Measurements from ENCODE around the gene KCNC3.
"Not testable (repeated sequence)": the region's sequence is repeated elsewhere in the genome, so short reads cannot be mapped to it uniquely, and the experiment has no call there.

Gene KCNC3

GRCh38 chr19:50361290-50362029 is 32.3 kb upstream of the KCNC3 start:
- no peak for DNase-seq (ENCODE audit: low spot score)
- in situ Hi-C loops (cut with MboI; ENCODE audit: low pct_unique_long_range_greater_than_20kb, low sequenced_read_pairs, unreplicated experiment): loop anchor here (25.0 kb wide), 1 partner anchor 426 kb away; the partner anchor contains the start of gene ACP4
- TF ChIP-seq, protein P1, sequence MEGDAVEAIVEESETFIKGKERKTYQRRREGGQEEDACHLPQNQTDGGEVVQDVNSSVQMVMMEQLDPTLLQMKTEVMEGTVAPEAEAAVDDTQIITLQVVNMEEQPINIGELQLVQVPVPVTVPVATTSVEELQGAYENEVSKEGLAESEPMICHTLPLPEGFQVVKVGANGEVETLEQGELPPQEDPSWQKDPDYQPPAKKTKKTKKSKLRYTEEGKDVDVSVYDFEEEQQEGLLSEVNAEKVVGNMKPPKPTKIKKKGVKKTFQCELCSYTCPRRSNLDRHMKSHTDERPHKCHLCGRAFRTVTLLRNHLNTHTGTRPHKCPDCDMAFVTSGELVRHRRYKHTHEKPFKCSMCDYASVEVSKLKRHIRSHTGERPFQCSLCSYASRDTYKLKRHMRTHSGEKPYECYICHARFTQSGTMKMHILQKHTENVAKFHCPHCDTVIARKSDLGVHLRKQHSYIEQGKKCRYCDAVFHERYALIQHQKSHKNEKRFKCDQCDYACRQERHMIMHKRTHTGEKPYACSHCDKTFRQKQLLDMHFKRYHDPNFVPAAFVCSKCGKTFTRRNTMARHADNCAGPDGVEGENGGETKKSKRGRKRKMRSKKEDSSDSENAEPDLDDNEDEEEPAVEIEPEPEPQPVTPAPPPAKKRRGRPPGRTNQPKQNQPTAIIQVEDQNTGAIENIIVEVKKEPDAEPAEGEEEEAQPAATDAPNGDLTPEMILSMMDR (IDR thresholded peaks at IDR 0.05; ENCODE audit: extremely low read depth, insufficient read depth, missing control alignments): no peak

- DNase-seq (ENCODE audit: low spot score): no peak
- in situ Hi-C loops (cut with MboI; ENCODE audit: low pct_unique_long_range_greater_than_20kb, low sequenced_read_pairs, unreplicated experiment): loop anchor here (5.0 to 25.0 kb wide), 2 partner anchors 103 to 428 kb away; partner anchors contain the start of gene ACP4
- TF ChIP-seq, protein P1 (IDR thresholded peaks at IDR 0.05; ENCODE audit: extremely low read depth, insufficient read depth, missing control alignments): no peak
Observed at GRCh38 chr19:50359328-50359818, 30.2 kb upstream of the KCNC3 start.

- DNase-seq (ENCODE audit: low spot score): peak; percentile 86
- in situ Hi-C loops (cut with MboI; ENCODE audit: low pct_unique_long_range_greater_than_20kb, low sequenced_read_pairs, unreplicated experiment): loop anchor here (5.0 to 25.0 kb wide), 2 partner anchors 104 to 429 kb away; partner anchors contain the start of gene ACP4
- TF ChIP-seq, protein P1 (IDR thresholded peaks at IDR 0.05; ENCODE audit: extremely low read depth, insufficient read depth, missing control alignments): no peak
Observed at GRCh38 chr19:50358483-50359327, 29.5 kb upstream of the KCNC3 start.

DNA sequence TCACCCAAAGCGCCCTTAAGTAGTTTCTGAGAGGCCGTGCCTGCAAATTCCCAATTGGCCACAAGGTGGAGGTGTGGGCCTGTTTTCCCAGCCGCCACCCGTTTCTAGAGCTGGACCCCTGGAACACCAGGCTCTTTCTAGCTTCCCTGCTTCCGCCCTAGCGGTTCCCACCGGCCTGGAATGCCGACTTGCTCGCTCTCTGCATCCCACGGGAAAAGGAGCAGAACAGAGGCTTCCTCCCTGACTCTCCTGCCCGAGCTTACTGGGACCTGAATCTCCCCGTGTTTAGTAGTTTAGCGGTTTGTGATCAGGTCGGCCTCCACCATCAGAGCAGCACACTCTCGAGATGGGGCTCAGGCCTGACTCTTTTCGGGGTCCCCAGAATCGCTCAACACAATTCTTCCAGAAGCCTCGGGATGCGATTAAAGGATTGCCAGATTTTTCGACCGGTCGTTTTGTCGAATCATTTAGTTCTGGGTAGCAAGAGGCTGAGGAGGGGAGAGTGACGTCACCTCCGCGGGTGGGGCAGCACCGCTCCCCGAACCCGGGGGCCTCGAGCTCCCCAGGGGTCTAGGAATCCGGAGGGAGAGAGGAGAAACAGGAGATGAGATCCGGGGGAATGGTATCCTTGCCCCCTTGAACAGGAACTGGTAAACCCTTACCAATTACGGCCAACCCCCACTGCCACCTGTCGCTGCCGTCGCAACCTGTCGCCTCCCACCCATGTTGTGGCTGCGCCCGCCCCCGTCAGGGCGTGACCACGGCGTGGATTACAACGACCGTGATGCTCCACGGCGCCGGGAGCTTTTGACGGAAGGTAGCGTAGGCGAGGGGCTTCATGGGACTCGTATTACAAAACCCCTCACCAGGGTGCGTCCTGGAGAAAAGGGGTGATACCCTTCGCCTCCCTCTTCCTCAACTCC is 28.3 kb upstream of the KCNC3 start:
- DNase-seq (ENCODE audit: low spot score): peak; percentile 62
- in situ Hi-C loops (cut with MboI; ENCODE audit: low pct_unique_long_range_greater_than_20kb, low sequenced_read_pairs, unreplicated experiment): loop anchor here (5.0 to 25.0 kb wide), 2 partner anchors 105 to 430 kb away; partner anchors contain the start of gene ACP4
- TF ChIP-seq, protein P1 (IDR thresholded peaks at IDR 0.05; ENCODE audit: extremely low read depth, insufficient read depth, missing control alignments): peak; percentile 81

- no peak for DNase-seq (ENCODE audit: low spot score)
- in situ Hi-C loops (cut with MboI; ENCODE audit: low pct_unique_long_range_greater_than_20kb, low sequenced_read_pairs, unreplicated experiment): loop anchor here (5.0 to 25.0 kb wide), 2 partner anchors 106 to 431 kb away; partner anchors contain the start of gene ACP4
- TF ChIP-seq, protein P1 (IDR thresholded peaks at IDR 0.05; ENCODE audit: extremely low read depth, insufficient read depth, missing control alignments): no peak
Observed at GRCh38 chr19:50356691-50357177, 27.6 kb upstream of the KCNC3 start.

DNA sequence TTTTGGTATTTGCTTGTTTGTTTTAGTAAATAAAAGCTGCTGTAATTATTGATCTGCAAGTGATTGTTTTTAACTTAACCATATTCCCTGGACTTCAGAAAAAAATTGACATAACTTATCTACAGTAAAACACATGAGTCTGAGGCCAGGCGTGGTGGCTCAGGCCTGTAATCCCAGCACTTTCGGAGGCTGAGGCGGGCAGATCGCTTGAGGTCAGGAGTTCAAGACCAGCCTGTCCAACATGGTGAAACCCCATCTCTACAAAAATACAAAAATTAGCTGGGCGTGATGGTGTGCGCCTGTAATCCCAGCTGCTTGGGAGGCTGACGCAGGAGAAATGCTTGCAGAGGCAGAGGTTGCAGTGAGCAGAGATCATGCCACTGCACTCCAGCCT is 24.3 kb upstream of the KCNC3 start:
- in situ Hi-C loops (cut with MboI; ENCODE audit: low pct_unique_long_range_greater_than_20kb, low sequenced_read_pairs, unreplicated experiment): loop anchor here (25.0 kb wide), 1 partner anchor 434 kb away; the partner anchor contains the start of gene ACP4
- DNase-seq (ENCODE audit: low spot score): not testable (repeated sequence)

Measured in GM13977 (cell line).